GM13977 (cell line): ENCODE data around the gene TREML2.

Experiments used
- DNase-seq: peaks from one replicate; pipeline ENCODE4 v3.0.0; 2012; ENCODE audit warnings: low spot score
- CTCF ChIP-seq: IDR thresholded peaks from 2 replicates; pipeline ENCODE4 v1.5.1; 2012; ENCODE audit warnings: mild to moderate bottlenecking, control low read depth; ENCODE audit not compliant: insufficient read depth; ENCODE audit errors: extremely low read depth, missing control alignments
- in situ Hi-C: fragments of 300-500 bp; cut with MboI; formaldehyde crosslinking; loops from one replicate; pipeline ENCODE4 v1.12.0; 2022; ENCODE audit warnings: low sequenced_read_pairs, low pct_unique_long_range_greater_than_20kb, mixed read lengths, inconsistent platforms; ENCODE audit not compliant: unreplicated experiment

TREML2 gene

DNA sequence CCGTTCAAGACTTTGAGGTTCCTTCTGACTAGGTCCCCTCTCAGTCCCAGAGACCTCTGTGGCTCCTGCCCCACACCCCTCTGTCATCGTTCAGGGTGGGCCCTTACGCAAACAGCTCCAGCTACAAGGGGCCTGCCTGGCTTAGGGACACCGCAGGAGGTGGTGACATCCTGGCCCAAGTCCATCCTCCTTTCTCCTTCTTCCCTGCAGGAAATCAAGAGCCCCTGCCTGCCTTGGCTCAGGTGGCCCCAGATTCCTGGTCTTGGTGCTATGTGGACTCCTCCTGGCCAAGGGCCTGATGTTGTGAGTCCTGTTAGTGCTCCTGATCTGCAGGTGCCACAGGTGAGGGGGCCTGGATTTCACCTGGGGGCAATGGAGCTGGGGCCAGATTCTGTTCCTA lies 35.3 kb upstream of the TREML2 start:
- in situ Hi-C loops, result no loop called here
- no peak for DNase-seq
- TF ChIP-seq CTCF, result no peak

DNA sequence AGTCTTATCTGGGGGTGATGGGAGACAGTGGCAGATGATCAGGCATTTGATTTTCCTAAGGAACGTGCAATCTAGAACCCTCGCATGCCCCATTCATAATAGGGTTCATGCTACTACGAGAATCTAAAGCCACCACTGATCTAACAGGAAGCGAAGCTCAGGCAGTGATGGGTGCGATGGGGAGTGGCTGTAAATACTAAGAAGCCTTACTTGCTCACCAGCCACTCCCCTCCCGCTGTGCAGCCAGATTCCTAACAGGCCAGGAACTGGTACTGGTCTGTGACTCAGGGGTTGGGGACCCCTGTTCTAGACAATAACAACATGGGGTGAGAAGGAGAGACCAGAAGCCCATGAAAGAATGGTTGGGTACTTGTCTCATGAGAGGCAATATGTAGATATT lies 31.7 kb upstream of the TREML2 start:
- in situ Hi-C loops, result no loop called here
- DNase-seq, result no peak
- TF ChIP-seq CTCF, result no peak

DNA sequence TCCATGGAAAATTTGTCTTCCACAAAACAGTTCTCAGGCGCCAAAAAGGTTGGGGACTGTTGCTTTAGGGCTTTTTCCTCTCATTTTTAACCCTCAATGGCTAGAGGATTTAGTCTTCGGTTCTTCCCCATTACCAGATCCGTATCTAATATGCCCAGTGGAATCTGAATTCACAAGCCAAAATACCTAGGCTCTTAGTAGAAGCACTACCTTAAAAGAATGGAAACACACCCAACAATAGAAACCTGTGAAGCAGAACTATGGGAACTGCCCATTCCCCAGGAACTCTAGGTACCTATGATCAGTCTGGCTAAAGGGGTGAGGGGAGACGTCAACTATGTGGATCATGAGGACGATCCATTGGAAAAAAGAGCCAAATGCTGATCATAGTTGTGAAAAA lies 30.3 kb upstream of the TREML2 start:
- TF ChIP-seq CTCF, result no peak
- in situ Hi-C loops, result no loop called here
- no peak for DNase-seq

DNA sequence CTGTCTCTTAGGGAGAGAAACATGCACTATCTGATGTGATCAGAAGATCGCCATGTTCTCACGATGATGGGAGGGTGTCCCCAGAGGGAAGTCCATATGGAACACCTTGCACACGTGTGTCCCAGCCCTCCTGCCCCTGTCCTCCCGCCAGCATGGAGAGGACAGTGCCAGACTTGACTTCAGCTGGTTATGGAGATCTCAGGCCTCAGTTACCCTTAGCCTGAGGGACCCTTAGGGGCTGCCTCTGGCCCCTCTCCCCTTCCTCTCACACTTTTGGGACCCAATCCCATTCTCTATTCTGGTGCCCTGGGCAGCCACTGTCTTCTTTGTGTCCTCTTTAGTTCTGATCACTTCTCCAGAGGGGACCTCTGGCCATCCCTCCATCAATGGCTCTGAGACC lies 28.8 kb upstream of the TREML2 start:
- in situ Hi-C loops, result no loop called here
- DNase-seq, result no peak
- TF ChIP-seq CTCF, result no peak

- no peak for DNase-seq
- TF ChIP-seq CTCF, result no peak
- in situ Hi-C loops, result no loop called here
Measured at GRCh38 chr6:41228616-41229015, 27.7 kb upstream of the TREML2 start.

GRCh38 chr6:41228096-41228495 lies 27.1 kb upstream of the TREML2 start, which contains the start of gene TREML4:
TSS of gene TREML4 (plus strand) at chr6:41228349. CDS start at chr6:41228428, 79 bp downstream.
- DNase-seq, result no peak
- in situ Hi-C loops, result no loop called here
- TF ChIP-seq CTCF, result no peak

DNA sequence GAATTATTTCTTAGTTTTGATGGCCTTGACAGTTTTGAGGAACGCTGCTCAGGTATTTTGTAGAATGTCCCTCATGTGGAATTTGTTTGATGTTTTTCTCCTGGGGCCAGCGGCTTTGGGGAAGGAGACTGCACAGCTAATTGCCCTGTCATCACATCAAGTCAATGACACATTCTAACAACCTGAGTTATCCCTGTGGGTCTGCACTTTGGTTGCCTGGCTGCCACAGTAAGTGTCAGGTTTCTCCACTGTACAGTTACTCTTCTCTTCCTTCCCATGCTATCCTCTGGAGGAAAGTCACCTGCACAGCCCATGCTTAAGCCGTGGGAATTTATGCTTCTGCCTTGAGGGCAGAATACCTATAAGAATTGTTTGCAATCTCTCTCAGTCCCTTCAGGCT lies 25.8 kb upstream of the TREML2 start:
- TF ChIP-seq CTCF, result no peak
- DNase-seq, result no peak

More for the DNA sequence above, 25.8 kb upstream of the TREML2 start:
- in situ Hi-C loops, result no loop called here
